Measurements from ENCODE around the gene GLRX3.

GLRX3 gene

GRCh38 chr10:130192276-130192848, 56.2 kb downstream of the GLRX3 start:
- TF ChIP-seq CTCF (IDR thresholded peaks at IDR 0.05; ENCODE audit: insufficient read depth, low read length, poor library complexity, severe bottlenecking), result no peak
- no peak for DNase-seq (ENCODE audit: extremely low read depth, insufficient read length)
- Histone ChIP-seq H3K27me3 (replicated peaks; ENCODE audit: control insufficient read depth, insufficient read depth, low read length) (no peaks in the 10 kb centered on the region), H3K36me3 (ENCODE audit: control insufficient read depth, insufficient read depth, low read length) (peaks cover 3% of the 10 kb centered on the region), H3K4me3 (replicated peaks; ENCODE audit: low read depth, low read length) (no peak overlapping the region)

- no peaks in the 10 kb centered on the region for H3K36me3 ChIP-seq (ENCODE audit: control insufficient read depth, insufficient read depth, low read length)
- DNase-seq (ENCODE audit: extremely low read depth, insufficient read length), result no peak
- H3K4me3 ChIP-seq (replicated peaks; ENCODE audit: low read depth, low read length), result no peak overlapping the region
- no peaks in the 10 kb centered on the region for H3K27me3 ChIP-seq (replicated peaks; ENCODE audit: control insufficient read depth, insufficient read depth, low read length)
- TF ChIP-seq CTCF (IDR thresholded peaks at IDR 0.05; ENCODE audit: insufficient read depth, low read length, poor library complexity, severe bottlenecking), result no peak
These were observed 56.8 kb downstream of the GLRX3 start for GRCh38 chr10:130193033-130193432.

DNA sequence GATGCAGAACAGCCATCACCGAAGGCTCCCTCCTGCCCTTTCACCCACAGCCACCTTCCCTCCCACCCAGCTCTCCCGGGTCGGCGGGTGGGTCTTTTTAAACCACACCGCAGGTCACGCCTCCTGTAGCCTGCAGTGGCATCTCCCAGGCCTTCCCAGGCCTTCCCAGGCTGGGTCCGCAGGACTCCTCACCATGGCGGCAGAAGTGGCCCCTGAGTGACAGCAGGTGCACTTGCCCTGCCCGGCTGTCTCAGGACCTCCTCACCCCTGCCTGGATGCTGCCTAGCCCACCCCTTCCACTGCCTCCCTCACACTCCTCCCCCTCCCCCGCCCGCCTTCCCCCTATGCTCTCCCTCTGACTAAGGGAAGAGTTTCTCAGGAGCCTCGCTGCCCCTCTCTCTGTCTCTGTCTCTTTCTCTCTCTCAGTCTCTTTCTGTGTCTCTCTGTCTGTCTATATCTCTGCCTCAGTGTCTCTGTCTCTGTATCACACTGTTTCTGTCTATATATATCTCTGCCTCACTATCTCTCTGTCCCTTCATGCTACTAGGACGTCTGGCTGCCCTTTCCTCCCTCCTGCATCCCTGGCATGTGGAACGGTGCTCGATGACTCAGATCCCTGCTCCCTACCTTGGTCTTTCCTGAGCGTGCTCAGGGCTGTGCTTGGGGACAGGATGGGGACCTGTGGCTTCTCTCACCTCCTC, 57.5 kb downstream of the GLRX3 start:
- no peaks in the 10 kb centered on the region for H3K27me3 ChIP-seq (replicated peaks; ENCODE audit: control insufficient read depth, insufficient read depth, low read length)
- no peak for TF ChIP-seq CTCF (IDR thresholded peaks at IDR 0.05; ENCODE audit: insufficient read depth, low read length, poor library complexity, severe bottlenecking)
- no peak overlapping the region for H3K4me3 ChIP-seq (replicated peaks; ENCODE audit: low read depth, low read length)
- no peak for DNase-seq (ENCODE audit: extremely low read depth, insufficient read length)
- no peaks in the 10 kb centered on the region for H3K36me3 ChIP-seq (ENCODE audit: control insufficient read depth, insufficient read depth, low read length)

- Histone ChIP-seq H3K4me3 (replicated peaks; ENCODE audit: low read depth, low read length) (no peak overlapping the region), H3K27me3 (replicated peaks; ENCODE audit: control insufficient read depth, insufficient read depth, low read length) (no peaks in the 10 kb centered on the region), H3K36me3 (ENCODE audit: control insufficient read depth, insufficient read depth, low read length) (no peaks in the 10 kb centered on the region)
- DNase-seq (ENCODE audit: extremely low read depth, insufficient read length), result no peak
- TF ChIP-seq CTCF (IDR thresholded peaks at IDR 0.05; ENCODE audit: insufficient read depth, low read length, poor library complexity, severe bottlenecking), result no peak
These were observed 58.2 kb downstream of the GLRX3 start for GRCh38 chr10:130194194-130194990.

- no peaks in the 10 kb centered on the region for H3K27me3 ChIP-seq (replicated peaks; ENCODE audit: control insufficient read depth, insufficient read depth, low read length)
- TF ChIP-seq CTCF (IDR thresholded peaks at IDR 0.05; ENCODE audit: insufficient read depth, low read length, poor library complexity, severe bottlenecking), result no peak
- H3K36me3 ChIP-seq (ENCODE audit: control insufficient read depth, insufficient read depth, low read length), result no peaks in the 10 kb centered on the region
- no peak for DNase-seq (ENCODE audit: extremely low read depth, insufficient read length)
- H3K4me3 ChIP-seq (replicated peaks; ENCODE audit: low read depth, low read length), result no peak overlapping the region
These were observed 58.9 kb downstream of the GLRX3 start for GRCh38 chr10:130194991-130195645.

Data from GM06990 (cell line).